GM23338 (cell line): ENCODE measurements around the gene MRNIP. TPM values are rescaled to one million over a fixed set of nuclear protein-coding genes. Genes with fewer than 3 reads are reported as not detected.

ENCODE experiments used
- ATAC-seq: fragments of 200-7000 bp; cut with Tn5 transposase; 3 replicates; pipeline ENCODE4 v1.9.1; 2020
- DNase-seq: peaks from one replicate; pipeline ENCODE4 v3.0.0-alpha.2; 2015; ENCODE audit warnings: low spot score
- H2AFZ ChIP-seq: fragments of 200-600 bp; sonication (generic); 2 replicates; pipeline ENCODE4 v1.8.0; 2016; ENCODE audit warnings: antibody characterized with exemption, mild to moderate bottlenecking, moderate library complexity
- H3F3A ChIP-seq: fragments of 200-600 bp; sonication (generic); replicated peaks from 2 replicates; pipeline ENCODE4 v1.8.0; 2017; ENCODE audit warnings: antibody characterized with exemption, mixed run types, low read depth
- H3K27ac ChIP-seq: fragments of 200-600 bp; sonication (generic); 2 replicates; pipeline ENCODE4 v1.6.1; 2016; ENCODE audit warnings: low read depth
- H3K27me3 ChIP-seq: fragments of 200-600 bp; sonication (generic); 2 replicates; pipeline ENCODE4 v1.8.0; 2016; ENCODE audit warnings: mild to moderate bottlenecking, mixed run types, moderate library complexity; ENCODE audit not compliant: insufficient read depth
- H3K36me3 ChIP-seq: fragments of 200-600 bp; sonication (generic); 2 replicates; pipeline ENCODE4 v1.8.0; 2016; ENCODE audit warnings: mild to moderate bottlenecking; ENCODE audit not compliant: insufficient read depth
- H3K4me1 ChIP-seq: fragments of 200-600 bp; sonication (generic); 2 replicates; pipeline ENCODE4 v1.8.0; 2016; ENCODE audit warnings: mild to moderate bottlenecking, moderate library complexity; ENCODE audit not compliant: insufficient read depth
- H3K4me2 ChIP-seq: fragments of 200-600 bp; sonication (generic); 2 replicates; pipeline ENCODE4 v1.7.1; 2017; ENCODE audit warnings: mixed run types
- H3K4me3 ChIP-seq: fragments of 200-600 bp; sonication (generic); 2 replicates; pipeline ENCODE4 v1.6.1; 2016; ENCODE audit warnings: mixed run types
- H3K79me2 ChIP-seq: fragments of 200-600 bp; sonication (generic); replicated peaks from 2 replicates; pipeline ENCODE4 v1.8.0; 2017; ENCODE audit warnings: mild to moderate bottlenecking; ENCODE audit not compliant: insufficient read depth
- H3K9me2 ChIP-seq: fragments of 200-600 bp; sonication (generic); 2 replicates; pipeline ENCODE4 v1.8.0; 2017; ENCODE audit not compliant: insufficient read depth
- H4K20me1 ChIP-seq: fragments of 200-600 bp; sonication (generic); replicated peaks from 2 replicates; pipeline ENCODE4 v1.8.0; 2017; ENCODE audit warnings: mild to moderate bottlenecking; ENCODE audit not compliant: insufficient read depth
- H3K27ac Mint-ChIP-seq: 2 replicates; pipeline ENCODE4 v1.8.0; 2020; ENCODE audit warnings: inconsistent platforms, mild to moderate bottlenecking, moderate library complexity, mixed read lengths
- H3K27me3 Mint-ChIP-seq: 3 replicates; pipeline ENCODE4 v1.8.0; 2022; ENCODE audit warnings: low read depth, mild to moderate bottlenecking, moderate library complexity, mixed read lengths, inconsistent platforms; ENCODE audit not compliant: insufficient read depth, poor library complexity
- H3K36me3 Mint-ChIP-seq: 3 replicates; pipeline ENCODE4 v1.8.0; 2021; ENCODE audit warnings: low read depth, mild to moderate bottlenecking, inconsistent platforms, moderate library complexity, mixed read lengths
- H3K4me1 Mint-ChIP-seq: 3 replicates; pipeline ENCODE4 v1.8.0; 2020; ENCODE audit warnings: mild to moderate bottlenecking, inconsistent platforms, mixed read lengths
- H3K4me3 Mint-ChIP-seq: 3 replicates; pipeline ENCODE4 v1.8.0; 2021; ENCODE audit warnings: moderate library complexity, mild to moderate bottlenecking, inconsistent platforms, mixed read lengths
- H3K9me3 Mint-ChIP-seq: 3 replicates; pipeline ENCODE4 v1.8.0; 2020; ENCODE audit warnings: moderate library complexity, mild to moderate bottlenecking, inconsistent platforms, mixed read lengths
- CREB1 ChIP-seq: fragments of 250-450 bp; sonication (Bioruptor Pico); IDR thresholded peaks from 2 replicates; pipeline ENCODE4 v1.5.0; 2020; ENCODE audit warnings: low read depth, mild to moderate bottlenecking, moderate library complexity
- EZH2 ChIP-seq: fragments of 200-600 bp; sonication (generic); IDR thresholded peaks from one replicate; pipeline ENCODE4 v1.8.0; 2017; ENCODE audit warnings: antibody characterized with exemption, mild to moderate bottlenecking, low read depth; ENCODE audit not compliant: unreplicated experiment
- EZH2phosphoT487 ChIP-seq: fragments of 200-600 bp; sonication (generic); IDR thresholded peaks from one replicate; pipeline ENCODE4 v1.8.1; 2018; ENCODE audit warnings: antibody characterized with exemption; ENCODE audit not compliant: unreplicated experiment
- JUNB ChIP-seq: IDR thresholded peaks from one replicate; pipeline ENCODE4 v1.6.1; 2016; ENCODE audit warnings: antibody characterized with exemption; ENCODE audit not compliant: unreplicated experiment
- NANOG ChIP-seq: IDR thresholded peaks from 2 replicates; pipeline ENCODE4 v1.6.1; 2016; ENCODE audit warnings: antibody characterized with exemption, borderline replicate concordance
- POLR2AphosphoS5 ChIP-seq: IDR thresholded peaks from 2 replicates; pipeline ENCODE4 v1.6.1; 2016; ENCODE audit warnings: antibody characterized with exemption, low read depth
- STAT1 ChIP-seq: IDR thresholded peaks from one replicate; pipeline ENCODE4 v1.6.1; 2016; ENCODE audit warnings: antibody characterized with exemption; ENCODE audit not compliant: unreplicated experiment
- ZNF114 ChIP-seq: fragments of 250-450 bp; sonication (Bioruptor Pico); IDR thresholded peaks from 2 replicates; pipeline ENCODE4 v1.5.0; 2020; ENCODE audit warnings: mild to moderate bottlenecking, moderate library complexity
- ZNF331 ChIP-seq: fragments of 250-450 bp; sonication (Bioruptor Pico); IDR thresholded peaks from 2 replicates; pipeline ENCODE4 v1.5.0; 2020; ENCODE audit warnings: low read depth, mild to moderate bottlenecking, moderate library complexity
- polyA plus RNA-seq: library from polyadenylated mRNA; unstranded; fragments of >200 nt; fragmentation: Nextera tagmentation; extraction: Ambion mirVana; gene quantifications from 2 replicates; pipeline ENCODE4 v1.2.1, GENCODE V29; 2016
- total RNA-seq: library from RNA; depleted of rRNA; stranded (reverse); fragments of >200 nt; shearing (Covaris generic); gene quantifications from 2 replicates; pipeline ENCODE4 v1.2.3, GENCODE V29; 2014
- TF ChIP-seq, protein P1 (sequence below), 2 experiments: fragments of 200-600 bp in 1 of 2; sonication (generic) in 1 of 2; conservative IDR thresholded peaks; 2 replicates each; pipeline versions ENCODE4 v1.5.1 to v1.6.1; 2016 to 2017; ENCODE audit warnings: antibody characterized with exemption in 2 of 2, low read depth in 2 of 2, mild to moderate bottlenecking in 2 of 2, moderate library complexity in 1 of 2
- TF ChIP-seq, protein P2 (sequence below): IDR thresholded peaks from 2 replicates; pipeline ENCODE4 v1.6.1; 2016; ENCODE audit warnings: antibody characterized with exemption
- TF ChIP-seq, protein P3 (sequence below): IDR thresholded peaks from one replicate; pipeline ENCODE4 v1.6.1; 2018; ENCODE audit warnings: antibody characterized with exemption; ENCODE audit not compliant: unreplicated experiment
- TF ChIP-seq, protein P4 (sequence below): fragments of 250-450 bp; sonication (Bioruptor Pico); IDR thresholded peaks from 2 replicates; pipeline ENCODE4 v1.5.0; 2020; ENCODE audit warnings: mild to moderate bottlenecking, moderate library complexity

The MRNIP gene
- total and polyA plus RNA-seq, 2 experiments from 2014 or later = 18.2 to 34.4 TPM

DNA sequence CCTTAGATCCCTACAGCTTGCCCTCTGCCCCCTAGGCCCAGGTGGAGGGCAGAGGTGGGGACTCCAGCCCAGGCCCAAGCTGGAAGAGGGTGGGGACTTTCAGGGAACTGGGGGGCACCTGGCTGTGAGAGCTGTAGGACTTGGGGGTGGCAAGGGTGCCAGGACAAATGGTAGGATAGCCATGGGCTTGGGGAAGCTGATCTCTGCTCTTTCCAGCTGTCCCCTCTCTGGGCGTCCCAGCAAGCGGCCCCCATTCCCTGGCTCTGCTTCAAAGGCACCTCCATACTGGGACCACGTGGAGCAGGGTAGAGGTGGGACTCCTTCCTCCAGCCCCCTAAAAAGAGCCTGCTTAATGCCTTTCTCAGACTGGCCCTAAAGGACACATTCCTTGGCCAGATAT lies 64.4 kb downstream of the MRNIP start:
- H3K27me3 ChIP-seq = no peaks in the 10 kb centered on the region
- H3F3A ChIP-seq = peaks cover 10% of the 10 kb centered on the region
- H2AFZ ChIP-seq = no peak overlapping the region
- Mint-ChIP-seq H3K4me3 (peak overlapping the region; percentile 75; the same call in 2 of the 3 replicates), H3K27ac (no peak overlapping the region), H3K9me3 (peaks cover 3% of the 10 kb centered on the region; the same call in 2 of the 3 replicates), H3K36me3 (peaks cover 24% of the 10 kb centered on the region), H3K27me3 (peaks cover 12% of the 10 kb centered on the region), H3K4me1 (peaks cover 13% of the 10 kb centered on the region; the same call in 2 of the 3 replicates)
- H3K4me1 ChIP-seq = peaks cover 11% of the 10 kb centered on the region; the same call in 1 of the 2 replicates
- no peak overlapping the region for H3K4me3 ChIP-seq
- DNase-seq (no peak), ATAC-seq (no peak)
- H3K4me2 ChIP-seq = no peak overlapping the region
- no peak overlapping the region for H3K27ac ChIP-seq
- TF ChIP-seq, protein P1, sequence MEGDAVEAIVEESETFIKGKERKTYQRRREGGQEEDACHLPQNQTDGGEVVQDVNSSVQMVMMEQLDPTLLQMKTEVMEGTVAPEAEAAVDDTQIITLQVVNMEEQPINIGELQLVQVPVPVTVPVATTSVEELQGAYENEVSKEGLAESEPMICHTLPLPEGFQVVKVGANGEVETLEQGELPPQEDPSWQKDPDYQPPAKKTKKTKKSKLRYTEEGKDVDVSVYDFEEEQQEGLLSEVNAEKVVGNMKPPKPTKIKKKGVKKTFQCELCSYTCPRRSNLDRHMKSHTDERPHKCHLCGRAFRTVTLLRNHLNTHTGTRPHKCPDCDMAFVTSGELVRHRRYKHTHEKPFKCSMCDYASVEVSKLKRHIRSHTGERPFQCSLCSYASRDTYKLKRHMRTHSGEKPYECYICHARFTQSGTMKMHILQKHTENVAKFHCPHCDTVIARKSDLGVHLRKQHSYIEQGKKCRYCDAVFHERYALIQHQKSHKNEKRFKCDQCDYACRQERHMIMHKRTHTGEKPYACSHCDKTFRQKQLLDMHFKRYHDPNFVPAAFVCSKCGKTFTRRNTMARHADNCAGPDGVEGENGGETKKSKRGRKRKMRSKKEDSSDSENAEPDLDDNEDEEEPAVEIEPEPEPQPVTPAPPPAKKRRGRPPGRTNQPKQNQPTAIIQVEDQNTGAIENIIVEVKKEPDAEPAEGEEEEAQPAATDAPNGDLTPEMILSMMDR (conservative IDR thresholded peaks at IDR 0.05; ENCODE audit: low read depth in 2 of 2) = no peak
- TF ChIP-seq, protein P2, sequence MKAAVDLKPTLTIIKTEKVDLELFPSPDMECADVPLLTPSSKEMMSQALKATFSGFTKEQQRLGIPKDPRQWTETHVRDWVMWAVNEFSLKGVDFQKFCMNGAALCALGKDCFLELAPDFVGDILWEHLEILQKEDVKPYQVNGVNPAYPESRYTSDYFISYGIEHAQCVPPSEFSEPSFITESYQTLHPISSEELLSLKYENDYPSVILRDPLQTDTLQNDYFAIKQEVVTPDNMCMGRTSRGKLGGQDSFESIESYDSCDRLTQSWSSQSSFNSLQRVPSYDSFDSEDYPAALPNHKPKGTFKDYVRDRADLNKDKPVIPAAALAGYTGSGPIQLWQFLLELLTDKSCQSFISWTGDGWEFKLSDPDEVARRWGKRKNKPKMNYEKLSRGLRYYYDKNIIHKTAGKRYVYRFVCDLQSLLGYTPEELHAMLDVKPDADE = no peak
- TF ChIP-seq ZNF114 = no peak
- TF ChIP-seq, protein P3, sequence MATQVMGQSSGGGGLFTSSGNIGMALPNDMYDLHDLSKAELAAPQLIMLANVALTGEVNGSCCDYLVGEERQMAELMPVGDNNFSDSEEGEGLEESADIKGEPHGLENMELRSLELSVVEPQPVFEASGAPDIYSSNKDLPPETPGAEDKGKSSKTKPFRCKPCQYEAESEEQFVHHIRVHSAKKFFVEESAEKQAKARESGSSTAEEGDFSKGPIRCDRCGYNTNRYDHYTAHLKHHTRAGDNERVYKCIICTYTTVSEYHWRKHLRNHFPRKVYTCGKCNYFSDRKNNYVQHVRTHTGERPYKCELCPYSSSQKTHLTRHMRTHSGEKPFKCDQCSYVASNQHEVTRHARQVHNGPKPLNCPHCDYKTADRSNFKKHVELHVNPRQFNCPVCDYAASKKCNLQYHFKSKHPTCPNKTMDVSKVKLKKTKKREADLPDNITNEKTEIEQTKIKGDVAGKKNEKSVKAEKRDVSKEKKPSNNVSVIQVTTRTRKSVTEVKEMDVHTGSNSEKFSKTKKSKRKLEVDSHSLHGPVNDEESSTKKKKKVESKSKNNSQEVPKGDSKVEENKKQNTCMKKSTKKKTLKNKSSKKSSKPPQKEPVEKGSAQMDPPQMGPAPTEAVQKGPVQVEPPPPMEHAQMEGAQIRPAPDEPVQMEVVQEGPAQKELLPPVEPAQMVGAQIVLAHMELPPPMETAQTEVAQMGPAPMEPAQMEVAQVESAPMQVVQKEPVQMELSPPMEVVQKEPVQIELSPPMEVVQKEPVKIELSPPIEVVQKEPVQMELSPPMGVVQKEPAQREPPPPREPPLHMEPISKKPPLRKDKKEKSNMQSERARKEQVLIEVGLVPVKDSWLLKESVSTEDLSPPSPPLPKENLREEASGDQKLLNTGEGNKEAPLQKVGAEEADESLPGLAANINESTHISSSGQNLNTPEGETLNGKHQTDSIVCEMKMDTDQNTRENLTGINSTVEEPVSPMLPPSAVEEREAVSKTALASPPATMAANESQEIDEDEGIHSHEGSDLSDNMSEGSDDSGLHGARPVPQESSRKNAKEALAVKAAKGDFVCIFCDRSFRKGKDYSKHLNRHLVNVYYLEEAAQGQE = no peak
- no peak for TF ChIP-seq POLR2AphosphoS5
- TF ChIP-seq EZH2phosphoT487 = no peak
- TF ChIP-seq ZNF331 (CRISPR knock-in tag) = no peak
- no peak for TF ChIP-seq CREB1 (CRISPR knock-in tag)
- no peak for TF ChIP-seq NANOG
- TF ChIP-seq JUNB = no peak
- TF ChIP-seq STAT1 = no peak
- no peak for TF ChIP-seq EZH2
- TF ChIP-seq, protein P4, sequence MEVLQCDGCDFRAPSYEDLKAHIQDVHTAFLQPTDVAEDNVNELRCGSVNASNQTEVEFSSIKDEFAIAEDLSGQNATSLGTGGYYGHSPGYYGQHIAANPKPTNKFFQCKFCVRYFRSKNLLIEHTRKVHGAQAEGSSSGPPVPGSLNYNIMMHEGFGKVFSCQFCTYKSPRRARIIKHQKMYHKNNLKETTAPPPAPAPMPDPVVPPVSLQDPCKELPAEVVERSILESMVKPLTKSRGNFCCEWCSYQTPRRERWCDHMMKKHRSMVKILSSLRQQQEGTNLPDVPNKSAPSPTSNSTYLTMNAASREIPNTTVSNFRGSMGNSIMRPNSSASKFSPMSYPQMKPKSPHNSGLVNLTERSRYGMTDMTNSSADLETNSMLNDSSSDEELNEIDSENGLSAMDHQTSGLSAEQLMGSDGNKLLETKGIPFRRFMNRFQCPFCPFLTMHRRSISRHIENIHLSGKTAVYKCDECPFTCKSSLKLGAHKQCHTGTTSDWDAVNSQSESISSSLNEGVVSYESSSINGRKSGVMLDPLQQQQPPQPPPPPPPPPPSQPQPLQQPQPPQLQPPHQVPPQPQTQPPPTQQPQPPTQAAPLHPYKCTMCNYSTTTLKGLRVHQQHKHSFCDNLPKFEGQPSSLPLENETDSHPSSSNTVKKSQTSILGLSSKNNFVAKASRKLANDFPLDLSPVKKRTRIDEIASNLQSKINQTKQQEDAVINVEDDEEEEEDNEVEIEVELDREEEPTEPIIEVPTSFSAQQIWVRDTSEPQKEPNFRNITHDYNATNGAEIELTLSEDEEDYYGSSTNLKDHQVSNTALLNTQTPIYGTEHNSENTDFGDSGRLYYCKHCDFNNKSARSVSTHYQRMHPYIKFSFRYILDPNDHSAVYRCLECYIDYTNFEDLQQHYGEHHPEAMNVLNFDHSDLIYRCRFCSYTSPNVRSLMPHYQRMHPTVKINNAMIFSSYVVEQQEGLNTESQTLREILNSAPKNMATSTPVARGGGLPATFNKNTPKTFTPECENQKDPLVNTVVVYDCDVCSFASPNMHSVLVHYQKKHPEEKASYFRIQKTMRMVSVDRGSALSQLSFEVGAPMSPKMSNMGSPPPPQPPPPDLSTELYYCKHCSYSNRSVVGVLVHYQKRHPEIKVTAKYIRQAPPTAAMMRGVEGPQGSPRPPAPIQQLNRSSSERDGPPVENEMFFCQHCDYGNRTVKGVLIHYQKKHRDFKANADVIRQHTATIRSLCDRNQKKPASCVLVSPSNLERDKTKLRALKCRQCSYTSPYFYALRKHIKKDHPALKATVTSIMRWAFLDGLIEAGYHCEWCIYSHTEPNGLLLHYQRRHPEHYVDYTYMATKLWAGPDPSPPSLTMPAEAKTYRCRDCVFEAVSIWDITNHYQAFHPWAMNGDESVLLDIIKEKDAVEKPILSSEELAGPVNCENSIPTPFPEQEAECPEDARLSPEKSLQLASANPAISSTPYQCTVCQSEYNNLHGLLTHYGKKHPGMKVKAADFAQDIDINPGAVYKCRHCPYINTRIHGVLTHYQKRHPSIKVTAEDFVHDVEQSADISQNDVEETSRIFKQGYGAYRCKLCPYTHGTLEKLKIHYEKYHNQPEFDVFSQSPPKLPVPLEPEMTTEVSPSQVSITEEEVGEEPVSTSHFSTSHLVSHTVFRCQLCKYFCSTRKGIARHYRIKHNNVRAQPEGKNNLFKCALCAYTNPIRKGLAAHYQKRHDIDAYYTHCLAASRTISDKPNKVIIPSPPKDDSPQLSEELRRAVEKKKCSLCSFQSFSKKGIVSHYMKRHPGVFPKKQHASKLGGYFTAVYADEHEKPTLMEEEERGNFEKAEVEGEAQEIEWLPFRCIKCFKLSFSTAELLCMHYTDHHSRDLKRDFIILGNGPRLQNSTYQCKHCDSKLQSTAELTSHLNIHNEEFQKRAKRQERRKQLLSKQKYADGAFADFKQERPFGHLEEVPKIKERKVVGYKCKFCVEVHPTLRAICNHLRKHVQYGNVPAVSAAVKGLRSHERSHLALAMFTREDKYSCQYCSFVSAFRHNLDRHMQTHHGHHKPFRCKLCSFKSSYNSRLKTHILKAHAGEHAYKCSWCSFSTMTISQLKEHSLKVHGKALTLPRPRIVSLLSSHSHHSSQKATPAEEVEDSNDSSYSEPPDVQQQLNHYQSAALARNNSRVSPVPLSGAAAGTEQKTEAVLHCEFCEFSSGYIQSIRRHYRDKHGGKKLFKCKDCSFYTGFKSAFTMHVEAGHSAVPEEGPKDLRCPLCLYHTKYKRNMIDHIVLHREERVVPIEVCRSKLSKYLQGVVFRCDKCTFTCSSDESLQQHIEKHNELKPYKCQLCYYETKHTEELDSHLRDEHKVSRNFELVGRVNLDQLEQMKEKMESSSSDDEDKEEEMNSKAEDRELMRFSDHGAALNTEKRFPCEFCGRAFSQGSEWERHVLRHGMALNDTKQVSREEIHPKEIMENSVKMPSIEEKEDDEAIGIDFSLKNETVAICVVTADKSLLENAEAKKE (CRISPR knock-in tag) = no peak
- no peaks in the 10 kb centered on the region; the same call in 1 of the 2 replicates for H3K36me3 ChIP-seq
- no peaks in the 10 kb centered on the region for H3K9me2 ChIP-seq
- H4K20me1 ChIP-seq = no peaks in the 10 kb centered on the region; the same call in 1 of the 2 replicates
- no peaks in the 10 kb centered on the region for H3K79me2 ChIP-seq
